GM18526 (cell line): Measurements from ENCODE around the gene CYTIP.

Source experiments
- POLR2A ChIP-seq: IDR thresholded peaks from 3 replicates; pipeline ENCODE4 v1.6.1; 2011; ENCODE audit not compliant: insufficient read length; ENCODE audit errors: extremely low read depth

The CYTIP gene

GRCh38 chr2:157375384-157375783, 68.5 kb downstream of the CYTIP start:
- no peak for TF ChIP-seq POLR2A

- TF ChIP-seq POLR2A, result no peak
Observed at GRCh38 chr2:157367704-157368103, 76.2 kb downstream of the CYTIP start.
